Glomerular visceral epithelial cell (primary cell): ENCODE results near the gene ITPR1.

Source experiments
- DNase-seq: peaks from one replicate; pipeline ENCODE4 v3.0.0-alpha.2; 2016; ENCODE audit errors: extremely low spot score

Gene ITPR1

DNA sequence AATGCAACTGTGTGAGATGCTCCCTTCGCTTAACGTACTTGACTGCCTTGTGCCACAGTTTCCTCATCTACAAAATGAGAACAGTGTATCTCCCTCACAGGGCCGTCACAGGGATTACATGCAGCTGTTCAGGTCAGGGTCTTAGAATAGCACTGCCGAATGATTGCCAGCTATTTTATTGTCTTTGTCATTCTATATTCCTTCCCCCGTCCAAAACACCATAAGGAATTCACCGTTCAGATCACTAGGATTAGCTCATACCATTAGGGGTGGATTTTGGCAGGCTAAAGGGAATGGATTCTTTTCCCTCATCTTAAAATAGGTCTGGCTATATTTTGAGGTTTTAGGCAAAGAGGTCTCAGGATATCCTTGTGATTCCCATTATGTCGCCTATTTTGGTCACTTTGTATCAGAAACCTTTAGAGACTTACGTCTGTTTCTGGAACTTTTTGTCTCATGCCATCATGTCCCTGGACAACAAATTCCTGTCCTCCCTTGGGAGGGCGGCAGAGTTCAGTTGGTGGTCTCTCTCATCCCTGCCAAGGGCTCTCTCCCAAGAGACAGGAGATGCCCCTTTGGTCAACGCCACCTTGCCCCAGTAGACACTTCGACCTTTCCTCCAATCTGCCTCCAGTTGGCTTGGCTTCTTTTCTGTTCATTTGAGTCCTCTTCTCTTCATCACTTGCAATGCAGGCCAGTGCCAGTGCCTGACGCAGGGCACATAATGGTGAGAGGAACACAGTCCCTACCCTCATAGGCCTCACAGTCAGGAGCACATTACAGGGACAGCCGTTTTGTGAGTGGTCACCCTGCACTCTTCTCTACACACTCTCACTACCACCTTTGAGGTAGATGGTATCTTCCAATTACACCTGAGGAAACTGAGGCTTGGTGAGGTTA, 314.5 kb downstream of the ITPR1 start:
- DNase-seq = no peak

DNA sequence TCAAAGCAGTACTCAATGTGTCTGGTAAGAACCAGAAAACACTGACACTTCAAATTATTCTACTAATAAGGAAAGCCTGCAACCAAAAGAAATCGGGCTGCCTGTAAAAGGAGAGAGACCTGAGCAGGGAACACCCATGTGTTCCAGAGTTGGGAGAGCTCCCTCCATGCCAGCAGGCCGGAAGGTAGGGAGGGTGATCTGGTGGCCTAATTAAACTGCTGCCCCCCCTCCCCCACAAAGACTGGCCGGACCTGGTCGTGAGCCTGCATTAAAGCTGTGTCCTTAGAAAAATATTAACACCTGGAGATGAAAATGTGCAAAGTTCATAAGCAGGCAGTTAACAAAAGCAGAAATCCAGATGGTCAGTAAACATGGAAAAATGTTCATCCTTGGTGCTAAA, 315.5 kb downstream of the ITPR1 start:
- DNase-seq = no peak

DNA sequence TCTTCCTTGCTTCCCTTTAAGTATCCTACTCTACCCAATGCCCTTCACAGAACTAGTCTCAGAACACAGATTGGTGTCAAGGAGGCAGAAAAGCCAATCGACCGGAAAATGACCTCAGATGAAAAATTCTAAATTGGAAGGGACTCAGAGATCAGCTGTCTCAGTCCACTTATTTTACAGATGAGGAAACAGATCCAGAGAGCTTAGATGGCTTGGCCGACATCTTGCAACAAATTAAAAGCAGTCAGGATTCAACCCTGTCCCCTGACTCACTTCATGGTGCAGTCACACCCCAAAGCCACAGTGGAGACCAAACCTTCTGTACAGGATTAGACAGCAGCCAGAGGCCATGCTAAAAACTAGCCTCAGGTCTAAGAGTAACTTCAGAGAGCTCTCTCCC, 316.8 kb downstream of the ITPR1 start:
- peak; percentile 14 for DNase-seq

DNA sequence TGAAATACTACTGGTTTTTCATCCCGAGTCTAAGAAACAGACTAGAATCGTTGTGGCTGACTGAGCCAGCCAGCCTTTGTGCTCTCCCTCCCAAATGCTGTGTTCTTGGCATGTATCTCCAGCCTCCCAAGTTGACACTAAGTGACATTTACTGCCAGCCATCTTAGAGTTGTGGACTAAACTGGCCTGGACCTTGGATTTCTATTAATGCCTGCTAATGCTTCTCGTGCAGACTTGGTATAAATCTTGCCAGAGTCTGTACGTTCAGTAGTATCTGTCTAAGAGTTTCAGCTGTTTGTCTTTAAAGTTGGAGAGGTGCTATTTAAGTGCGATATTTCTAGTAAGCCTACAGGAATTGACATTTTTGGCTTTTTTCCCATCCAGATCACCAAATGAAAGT, 319.4 kb downstream of the ITPR1 start:
- DNase-seq = no peak

DNA sequence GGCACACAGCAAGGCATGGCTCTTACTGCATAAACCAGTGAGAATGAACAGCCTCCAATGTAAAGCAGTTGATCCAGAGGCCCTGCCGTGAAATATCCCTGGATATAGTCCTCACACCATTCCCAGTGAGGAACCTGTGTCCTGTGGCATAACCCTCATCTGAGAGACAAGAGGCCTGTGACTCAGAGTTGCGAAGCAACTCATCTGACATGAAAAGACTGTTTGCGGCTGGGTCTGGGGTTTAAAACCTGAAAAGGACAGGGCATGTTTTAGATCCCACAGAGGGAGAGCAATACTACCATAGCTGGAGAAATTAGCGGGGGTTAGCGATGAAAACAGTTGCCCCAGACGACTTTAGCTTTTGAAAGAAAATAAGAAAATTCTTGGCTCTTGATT, 320.8 kb downstream of the ITPR1 start:
- no peak for DNase-seq

DNA sequence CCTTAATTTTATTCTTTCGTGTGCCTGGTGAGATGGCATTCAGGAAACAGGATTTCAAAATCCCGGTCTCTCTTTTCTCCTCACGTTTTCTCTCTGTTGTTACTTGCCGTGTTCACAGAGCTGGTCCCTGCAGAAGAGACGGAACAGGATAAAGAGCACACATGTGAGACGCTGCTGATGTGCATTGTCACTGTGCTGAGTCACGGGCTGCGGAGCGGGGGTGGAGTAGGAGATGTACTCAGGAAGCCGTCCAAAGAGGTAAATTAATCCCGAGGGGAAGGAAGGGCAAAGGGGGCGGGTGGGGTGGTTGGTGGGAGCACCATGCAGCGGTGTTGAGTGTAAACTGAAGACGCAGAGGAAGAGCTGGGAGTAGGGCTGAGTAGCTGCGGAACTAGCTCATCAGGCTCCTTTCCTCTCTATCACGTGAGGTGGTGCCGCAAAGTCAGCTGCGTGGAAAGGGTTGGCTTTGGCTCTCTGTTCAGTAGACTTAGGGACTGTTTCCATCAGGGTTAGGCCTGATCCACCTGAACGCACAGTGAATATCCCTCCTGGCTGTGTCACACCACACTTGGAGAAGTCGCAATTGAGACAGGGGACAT, 321.3 kb downstream of the ITPR1 start:
- no peak for DNase-seq

DNA sequence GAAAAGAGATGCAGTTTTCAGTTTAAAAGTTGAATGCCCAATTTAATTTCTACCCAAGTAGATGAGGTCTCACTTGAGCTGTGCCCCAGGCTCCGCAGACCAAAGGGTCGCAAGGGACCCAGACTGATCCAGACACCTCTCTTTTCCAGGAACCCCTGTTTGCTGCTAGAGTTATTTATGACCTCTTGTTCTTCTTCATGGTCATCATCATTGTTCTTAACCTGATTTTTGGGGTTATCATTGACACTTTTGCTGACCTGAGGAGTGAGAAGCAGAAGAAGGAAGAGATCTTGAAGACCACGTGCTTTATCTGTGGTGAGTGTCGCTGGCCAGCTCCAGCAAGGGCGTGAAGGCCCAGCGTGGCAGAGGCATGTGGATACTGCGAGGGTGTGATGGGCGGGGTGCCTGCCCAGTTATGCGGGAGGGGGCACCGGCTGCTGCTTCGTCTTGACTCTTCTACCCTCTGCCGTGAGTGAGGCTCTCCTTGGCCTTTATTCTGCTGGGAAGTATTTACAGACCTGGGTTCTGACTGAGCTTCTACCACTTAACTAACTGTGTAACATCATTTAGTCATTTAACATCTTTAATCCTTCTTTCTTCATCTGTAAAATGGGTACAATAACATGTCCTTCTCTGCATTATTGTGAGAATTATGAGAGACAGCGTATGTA, 321.9 kb downstream of the ITPR1 start:
- DNase-seq = no peak

DNA sequence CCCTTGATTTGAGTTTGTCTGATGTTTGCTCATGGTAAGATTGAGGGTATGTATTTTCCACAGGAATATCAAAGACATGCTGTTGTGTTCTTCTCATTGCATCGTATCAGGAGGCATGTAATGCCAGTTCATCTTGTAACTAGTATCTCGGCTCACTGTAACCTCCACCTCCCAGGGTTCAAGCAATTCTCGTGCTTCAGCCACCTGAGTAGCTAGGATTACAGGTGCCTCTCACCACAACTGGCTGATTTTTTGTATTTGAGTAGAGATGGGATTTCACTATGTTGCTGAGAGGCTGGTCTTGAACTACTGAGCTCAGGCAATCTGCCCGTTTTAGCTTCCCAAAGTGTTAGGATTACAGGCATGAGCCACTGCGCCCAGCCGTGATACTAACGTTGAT, 323.2 kb downstream of the ITPR1 start:
- DNase-seq = no peak

DNA sequence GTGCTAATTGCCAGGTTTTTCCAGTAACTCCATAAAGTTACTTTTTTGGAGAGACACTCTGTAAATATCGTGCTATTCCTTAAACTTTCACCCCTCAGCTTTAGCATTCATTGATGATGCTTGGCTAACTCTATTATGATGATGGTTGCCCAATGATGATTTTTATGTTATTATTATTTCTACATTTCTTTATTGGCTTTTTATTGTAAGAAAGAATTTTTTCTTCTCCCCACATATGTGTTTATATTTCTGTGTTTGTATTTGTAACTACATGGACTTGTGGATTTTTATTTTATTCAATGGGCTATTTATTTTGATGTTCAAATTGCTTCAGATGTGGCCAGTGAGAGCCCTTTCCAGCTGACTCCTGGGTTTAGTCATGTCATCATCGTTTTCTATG, 323.6 kb downstream of the ITPR1 start:
- no peak for DNase-seq

DNA sequence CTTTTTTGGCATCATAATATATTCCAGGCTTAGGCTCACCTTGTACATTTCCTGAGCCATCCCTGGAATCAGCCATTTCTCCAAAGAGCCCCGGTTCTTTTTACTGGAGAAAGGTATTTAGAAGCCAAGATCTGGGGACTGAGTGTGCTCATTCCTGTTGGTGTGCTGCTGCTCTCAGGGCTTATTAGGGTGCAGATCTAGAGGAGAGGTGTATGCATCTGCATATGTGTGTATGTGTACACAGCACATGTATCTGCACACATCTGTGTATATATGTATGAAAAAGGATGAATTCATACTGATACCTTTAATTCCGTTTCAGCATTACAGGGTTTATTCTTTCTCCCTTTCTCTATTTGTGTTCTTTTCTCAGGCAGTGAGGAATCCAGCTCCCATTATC, 324.0 kb downstream of the ITPR1 start:
- no peak for DNase-seq

DNA sequence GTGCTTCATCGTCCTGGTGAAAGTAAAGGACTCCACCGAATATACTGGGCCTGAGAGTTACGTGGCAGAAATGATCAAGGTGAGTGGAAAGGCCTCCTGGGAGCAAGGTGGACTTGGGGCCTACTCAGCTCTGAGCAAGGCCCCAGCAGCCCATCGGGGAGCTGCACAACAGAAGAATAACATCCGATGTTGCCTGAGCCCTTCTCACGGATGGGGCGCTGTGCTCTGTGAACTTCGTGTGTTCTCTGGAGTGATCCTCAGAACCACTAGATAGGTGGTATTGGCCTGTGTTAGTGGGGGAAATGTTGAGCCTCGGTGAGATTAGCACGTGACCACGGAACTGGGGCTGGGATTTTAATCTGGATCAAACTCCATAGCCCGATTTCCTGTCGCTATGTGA, 325.0 kb downstream of the ITPR1 start:
- no peak for DNase-seq

DNA sequence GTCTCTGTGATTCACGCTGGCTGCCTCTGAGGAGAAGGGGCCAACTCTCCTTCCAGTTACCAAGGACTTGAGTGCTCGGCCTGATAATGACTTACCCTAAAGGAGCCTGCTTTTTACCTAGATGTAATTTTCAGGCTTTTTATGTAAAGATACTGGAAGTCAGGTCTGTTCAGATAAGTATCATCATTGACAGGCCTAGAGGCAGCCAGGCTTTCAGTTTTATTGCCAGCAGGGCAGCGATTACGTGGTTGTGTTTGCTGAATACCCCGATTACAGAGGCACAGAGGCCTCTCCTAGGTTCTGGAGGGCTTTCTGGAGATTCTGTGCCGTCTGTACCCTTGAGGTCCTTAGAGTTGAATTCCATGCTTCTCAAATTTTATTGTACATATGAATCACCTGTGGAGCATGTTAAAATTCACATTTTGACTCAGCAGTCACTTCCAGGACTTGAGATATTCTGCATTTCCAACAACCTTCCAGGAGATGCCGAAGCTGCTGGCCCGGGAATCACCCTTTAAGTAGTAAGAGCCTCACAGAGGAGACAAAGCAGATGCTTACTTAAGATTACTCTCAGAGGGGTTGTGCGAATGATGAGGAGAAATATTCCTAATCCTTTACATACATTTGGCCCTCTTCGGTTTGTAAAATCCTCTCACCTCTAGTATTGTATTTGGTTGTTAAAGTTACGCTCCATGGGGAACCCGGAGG, 326.0 kb downstream of the ITPR1 start:
- DNase-seq = no peak

DNA sequence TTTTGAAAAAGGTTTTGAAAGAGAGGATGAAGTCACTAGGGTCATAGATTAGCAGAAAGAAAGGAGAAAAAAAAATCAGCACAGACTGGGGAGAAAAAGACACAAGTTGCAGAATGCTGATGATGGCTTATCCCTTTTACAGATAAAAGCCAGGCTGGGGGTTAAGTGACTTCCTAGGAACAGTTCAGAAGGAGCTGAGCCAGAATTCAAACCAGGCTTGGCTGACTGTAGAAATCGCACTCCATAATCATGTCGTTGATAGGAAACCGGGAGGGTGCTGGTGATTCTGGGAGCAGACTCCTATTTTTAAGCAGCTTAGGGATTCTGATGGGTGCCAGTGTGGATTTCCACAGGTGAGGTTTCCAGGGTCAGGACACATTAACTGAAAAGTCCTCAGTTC, 326.6 kb downstream of the ITPR1 start:
- DNase-seq = no peak

DNA sequence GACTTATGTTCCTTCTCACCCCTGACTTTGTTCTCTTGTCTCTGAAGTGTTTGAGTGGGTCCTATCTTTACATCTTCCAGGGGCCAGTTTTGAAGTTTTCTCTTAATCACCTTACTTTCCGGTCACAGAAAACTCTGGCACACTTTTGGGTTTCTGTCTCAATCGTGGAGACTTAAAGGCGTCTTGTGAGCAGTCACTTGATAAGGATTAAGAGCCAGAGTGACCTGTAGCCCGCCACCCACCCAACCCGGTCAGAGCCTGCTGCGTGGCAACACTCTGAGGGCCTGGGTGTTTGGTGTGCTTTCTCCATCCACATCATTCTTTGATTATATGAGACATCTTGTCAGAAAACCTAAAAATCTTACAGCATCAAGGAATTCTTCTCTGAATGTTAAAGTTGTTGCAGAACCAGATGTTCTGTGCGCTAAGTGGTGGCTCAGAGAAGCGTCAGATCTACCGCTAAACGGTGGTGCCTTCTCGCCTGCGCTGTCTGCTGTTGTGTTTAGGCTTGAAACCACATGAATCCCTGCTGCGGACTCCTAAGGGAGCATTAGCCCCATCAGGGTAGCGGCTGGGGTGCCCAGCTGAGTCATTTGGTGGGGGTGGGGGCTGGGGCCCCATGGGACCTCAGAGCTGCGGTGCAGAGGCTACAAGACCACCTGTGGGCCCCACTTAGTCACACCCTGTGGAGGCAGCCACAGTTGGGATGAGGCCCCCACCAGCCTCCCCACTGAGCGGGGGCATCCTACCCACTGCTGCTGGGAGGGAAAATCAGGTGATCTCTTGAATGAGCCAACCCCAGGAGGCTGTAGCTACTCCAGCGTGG, 327.4 kb downstream of the ITPR1 start:
- no peak for DNase-seq

DNA sequence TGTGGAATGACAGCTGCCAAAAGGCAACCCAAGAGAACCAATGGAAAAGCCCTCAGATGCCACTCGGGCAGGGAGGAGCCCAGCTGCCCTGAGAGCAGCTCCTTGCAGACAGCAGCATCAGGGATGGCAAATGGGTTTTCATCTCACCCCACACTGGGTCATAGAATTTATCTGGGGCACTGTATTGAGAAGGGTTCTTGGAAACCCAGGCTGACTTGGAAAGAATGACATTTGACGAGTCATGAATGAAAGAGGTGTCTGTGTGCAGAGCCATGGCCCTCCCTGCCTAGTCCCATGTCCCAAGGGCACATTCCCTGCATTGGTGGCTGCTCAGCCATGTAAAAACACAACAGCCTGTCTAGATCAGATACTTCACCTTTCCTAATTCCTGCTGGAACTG, 328.2 kb downstream of the ITPR1 start:
- DNase-seq = peak; percentile 25

DNA sequence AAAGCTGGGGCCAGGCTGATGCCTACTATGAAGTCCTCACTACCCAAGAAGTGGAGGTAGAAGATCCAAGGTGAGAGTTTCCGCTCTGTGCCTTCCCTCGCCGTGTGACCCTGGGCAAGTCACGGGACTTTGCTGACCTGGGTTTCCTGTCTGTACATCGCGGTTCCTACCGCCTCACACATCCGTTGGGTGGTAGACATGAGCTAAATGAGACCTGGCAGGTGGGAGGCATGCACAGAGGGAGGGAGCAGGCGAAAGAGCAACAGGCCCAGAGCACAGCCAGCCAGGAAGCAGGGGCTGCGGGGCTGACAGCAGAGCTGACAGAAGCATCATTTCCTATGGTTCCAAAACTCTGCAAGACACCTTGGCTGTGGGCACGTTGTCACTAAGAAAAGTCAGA, 328.8 kb downstream of the ITPR1 start:
- DNase-seq = no peak

DNA sequence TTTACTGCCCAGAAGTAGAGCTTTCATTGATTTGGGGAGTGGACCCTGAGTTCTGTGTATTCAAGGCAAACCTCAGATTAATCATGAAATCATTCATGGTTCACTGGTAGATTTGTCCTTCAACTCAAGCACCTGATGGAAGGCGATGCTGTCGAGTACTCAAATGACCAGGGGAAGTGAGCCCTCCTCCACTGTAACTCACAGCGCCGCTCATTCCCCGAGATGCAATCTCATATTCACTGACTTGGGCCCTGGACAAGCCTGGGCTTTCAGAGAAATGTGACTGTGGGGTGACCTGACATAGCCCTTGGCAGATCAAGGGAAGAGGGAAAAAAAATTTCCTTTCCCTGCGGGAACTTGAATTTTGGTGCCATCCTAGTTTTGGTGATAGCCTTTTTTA, 329.4 kb downstream of the ITPR1 start:
- DNase-seq = no peak

DNA sequence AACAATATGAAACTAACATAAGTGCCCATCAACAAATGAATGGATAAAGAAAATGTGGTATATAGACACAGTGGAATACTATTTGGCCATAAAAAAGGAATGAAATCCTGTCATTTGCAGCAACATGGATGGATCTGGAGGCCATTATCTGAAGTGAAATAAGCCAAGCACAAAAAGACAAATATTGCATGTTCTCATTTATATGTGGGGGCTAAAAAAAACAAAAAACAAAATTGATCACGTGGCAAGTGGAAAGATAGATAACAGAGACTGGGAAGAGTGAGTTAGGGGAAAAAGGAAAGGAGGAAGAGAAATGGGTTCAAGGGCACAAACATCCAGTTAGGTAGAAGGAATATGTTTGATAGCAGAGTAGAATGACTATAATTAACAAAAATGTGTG, 330.2 kb downstream of the ITPR1 start:
- DNase-seq = no peak

DNA sequence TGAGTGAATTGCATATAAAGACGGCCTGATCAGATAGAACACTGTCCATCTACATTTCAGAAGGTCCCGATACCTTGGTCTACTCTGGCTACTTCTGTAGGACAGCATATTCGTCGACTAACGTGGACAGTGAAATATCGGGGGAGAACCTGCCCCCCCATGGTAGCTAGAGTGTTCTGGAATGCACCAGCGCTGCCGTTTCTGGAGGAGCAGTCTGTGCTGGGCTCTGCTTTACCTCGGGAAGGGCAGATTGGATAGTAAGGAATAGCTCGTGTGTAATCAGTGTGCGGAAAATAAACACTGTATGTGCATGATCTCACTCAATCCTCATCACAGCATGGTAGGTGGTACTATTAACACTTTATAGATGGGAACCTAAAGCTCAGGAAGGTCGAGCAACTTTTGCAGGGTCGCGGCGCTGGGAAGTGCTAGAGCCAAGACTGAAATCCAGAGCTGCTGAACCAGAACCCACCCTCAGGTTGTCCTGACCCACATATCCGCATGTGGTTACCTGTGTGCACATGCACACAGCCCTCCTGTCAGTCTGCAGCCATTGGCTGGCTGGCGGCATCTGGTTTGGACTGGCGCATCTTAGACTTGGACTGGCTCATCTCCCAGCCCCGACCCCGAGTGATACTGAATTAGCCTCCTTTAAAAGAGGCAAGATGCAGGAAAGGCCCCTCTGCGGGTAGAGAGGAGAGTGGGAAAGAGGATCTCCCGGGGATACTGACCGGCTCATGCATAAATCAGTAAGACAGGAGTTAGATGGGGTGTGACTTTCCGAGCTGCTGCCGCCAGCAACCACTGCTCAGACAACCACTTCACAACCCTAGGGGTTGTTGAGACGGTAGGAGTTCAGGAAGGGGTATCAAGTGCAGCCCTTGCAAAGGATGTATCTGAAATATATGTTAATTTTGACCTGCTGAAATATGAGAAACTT, 331.1 kb downstream of the ITPR1 start:
- DNase-seq = peak; percentile 22

DNA sequence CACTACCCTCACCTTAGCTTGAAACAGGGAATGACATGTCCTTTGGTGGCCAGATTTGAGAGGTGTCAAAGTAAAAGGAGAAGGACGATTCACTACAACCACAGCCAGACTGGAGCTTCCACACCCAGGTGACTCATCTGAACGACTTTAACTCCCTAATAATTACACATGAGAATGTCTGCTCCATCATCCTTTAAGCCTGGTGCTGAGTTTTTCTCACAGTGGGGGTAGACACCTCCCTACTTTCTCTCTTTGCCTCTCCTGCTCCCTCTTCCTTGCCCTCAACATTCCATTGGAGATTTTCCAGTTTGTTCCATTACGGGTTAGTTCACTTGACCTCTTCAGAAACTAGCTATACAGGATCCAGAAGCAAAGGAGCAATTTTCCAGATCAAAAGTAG, 331.8 kb downstream of the ITPR1 start:
- peak; percentile 83 for DNase-seq
